ENCODE measurements around the gene EVL. TPM values are rescaled to one million over a fixed set of nuclear protein-coding genes. Genes with fewer than 3 reads are reported as not detected.

EVL gene
- total RNA-seq, 1 experiment from 2014 or later, result 82.9 TPM

GRCh38 chr14:100058777-100059437 is 6.3 kb upstream of the EVL start:
- no peaks in the 10 kb centered on the region for H3K4me1 ChIP-seq (ENCODE audit: insufficient read depth, low read length, poor library complexity, severe bottlenecking)
- TF ChIP-seq EZH2 (IDR thresholded peaks at IDR 0.05; ENCODE audit: borderline replicate concordance, low read depth, low read length, poor library complexity, severe bottlenecking), result no peak
- no peak for TF ChIP-seq CTCF (conservative IDR thresholded peaks at IDR 0.05; ENCODE audit: low read depth, low read length)
- H3K27ac ChIP-seq (ENCODE audit: low read depth, low read length, poor library complexity, severe bottlenecking), result no peak overlapping the region
- ChIA-PET POLR2A (ENCODE audit: low non-redundant PET) (no interaction called here), CTCF (no interaction called here)
- BruUV-seq (replicated peaks), result no TSS peak
- H3K4me3 ChIP-seq (ENCODE audit: low read depth, low read length, poor library complexity, severe bottlenecking), result no peak overlapping the region
- no peak for DNase-seq (ENCODE audit: low spot score)
- H3K36me3 ChIP-seq (ENCODE audit: insufficient read depth, low read length, poor library complexity, severe bottlenecking), result no peaks in the 10 kb centered on the region
- no peaks in the 10 kb centered on the region for H3K9me3 ChIP-seq (ENCODE audit: low read depth, low read length, poor library complexity, severe bottlenecking)
- intact Hi-C loops (cut with micrococcal nuclease; ENCODE audit: unreplicated experiment), result no loop called here
- H3K27me3 ChIP-seq (replicated peaks; ENCODE audit: insufficient read depth, low read depth, low read length, poor library complexity), result no peaks in the 10 kb centered on the region

GRCh38 chr14:100059438-100059781 is 5.8 kb upstream of the EVL start:
- Histone ChIP-seq H3K27me3 (replicated peaks; ENCODE audit: insufficient read depth, low read depth, low read length, poor library complexity) (no peaks in the 10 kb centered on the region), H3K36me3 (ENCODE audit: insufficient read depth, low read length, poor library complexity, severe bottlenecking) (no peaks in the 10 kb centered on the region), H3K9me3 (ENCODE audit: low read depth, low read length, poor library complexity, severe bottlenecking) (no peaks in the 10 kb centered on the region), H3K4me3 (ENCODE audit: low read depth, low read length, poor library complexity, severe bottlenecking) (no peak overlapping the region), H3K4me1 (ENCODE audit: insufficient read depth, low read length, poor library complexity, severe bottlenecking) (peaks cover 4% of the 10 kb centered on the region), H3K27ac (ENCODE audit: low read depth, low read length, poor library complexity, severe bottlenecking) (no peak overlapping the region)
- no peak for TF ChIP-seq EZH2 (IDR thresholded peaks at IDR 0.05; ENCODE audit: borderline replicate concordance, low read depth, low read length, poor library complexity, severe bottlenecking)
- no peak for TF ChIP-seq CTCF (conservative IDR thresholded peaks at IDR 0.05; ENCODE audit: low read depth, low read length)
- POLR2A ChIA-PET (ENCODE audit: low non-redundant PET), result no interaction called here
- BruUV-seq (replicated peaks), result no TSS peak
- CTCF ChIA-PET, result no interaction called here
- intact Hi-C loops (cut with micrococcal nuclease; ENCODE audit: unreplicated experiment), result no loop called here
- no peak for DNase-seq (ENCODE audit: low spot score)

- intact Hi-C loops (cut with micrococcal nuclease; ENCODE audit: unreplicated experiment), result no loop called here
- POLR2A ChIA-PET (ENCODE audit: low non-redundant PET), result no interaction called here
Measured at GRCh38 chr14:100060760-100061159, 4.5 kb upstream of the EVL start.

More at GRCh38 chr14:100060760-100061159, 4.5 kb upstream of the EVL start:
- Histone ChIP-seq H3K9me3 (ENCODE audit: low read depth, low read length, poor library complexity, severe bottlenecking) (no peaks in the 10 kb centered on the region), H3K4me1 (ENCODE audit: insufficient read depth, low read length, poor library complexity, severe bottlenecking) (peaks cover 17% of the 10 kb centered on the region), H3K4me3 (ENCODE audit: low read depth, low read length, poor library complexity, severe bottlenecking) (no peak overlapping the region), H3K27ac (ENCODE audit: low read depth, low read length, poor library complexity, severe bottlenecking) (no peak overlapping the region), H3K36me3 (ENCODE audit: insufficient read depth, low read length, poor library complexity, severe bottlenecking) (no peaks in the 10 kb centered on the region), H3K27me3 (replicated peaks; ENCODE audit: insufficient read depth, low read depth, low read length, poor library complexity) (no peaks in the 10 kb centered on the region)
- TF ChIP-seq CTCF (conservative IDR thresholded peaks at IDR 0.05; ENCODE audit: low read depth, low read length) (no peak), EZH2 (IDR thresholded peaks at IDR 0.05; ENCODE audit: borderline replicate concordance, low read depth, low read length, poor library complexity, severe bottlenecking) (no peak)
- no TSS peak for BruUV-seq (replicated peaks)
- DNase-seq (ENCODE audit: low spot score), result no peak
- CTCF ChIA-PET, result no interaction called here
